GM21576 (cell line): ENCODE results near the gene MEF2C.

Experiments
- ATAC-seq: cut with Tn5 transposase; IDR thresholded peaks from one replicate; pipeline ENCODE4 v1.9.1; 2021; ENCODE audit warnings: mild to moderate bottlenecking, moderate library complexity; ENCODE audit not compliant: unreplicated experiment

Gene MEF2C

DNA sequence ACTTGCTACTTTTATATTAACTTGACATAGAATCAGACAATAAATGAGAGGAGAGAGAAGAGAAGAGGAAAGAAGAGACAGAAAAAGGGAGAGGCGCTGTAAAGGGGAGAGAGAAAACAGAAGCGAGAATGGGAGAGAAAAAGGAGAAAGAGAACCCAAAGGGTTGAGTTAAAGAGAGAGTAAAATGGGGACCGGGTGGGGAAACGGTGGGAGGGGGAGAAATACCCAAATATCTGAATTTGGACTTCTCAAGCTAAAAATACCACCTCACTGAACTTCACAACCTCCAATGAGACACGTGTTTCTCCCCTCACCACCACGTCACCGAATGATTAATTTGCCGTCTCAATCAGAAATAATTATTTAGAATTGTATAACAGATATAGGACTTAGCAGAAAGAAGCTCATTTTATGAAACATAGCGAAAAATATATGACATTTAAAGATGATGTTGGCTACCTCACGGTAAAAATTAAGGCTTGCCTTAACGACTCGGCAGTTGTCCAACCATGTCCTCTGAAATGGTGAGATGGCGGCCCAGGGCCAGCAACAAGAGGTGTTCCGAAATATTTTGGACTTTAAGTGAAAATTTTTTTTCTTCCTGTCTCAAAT is 204.1 kb downstream of the MEF2C start:
- no peak for ATAC-seq

DNA sequence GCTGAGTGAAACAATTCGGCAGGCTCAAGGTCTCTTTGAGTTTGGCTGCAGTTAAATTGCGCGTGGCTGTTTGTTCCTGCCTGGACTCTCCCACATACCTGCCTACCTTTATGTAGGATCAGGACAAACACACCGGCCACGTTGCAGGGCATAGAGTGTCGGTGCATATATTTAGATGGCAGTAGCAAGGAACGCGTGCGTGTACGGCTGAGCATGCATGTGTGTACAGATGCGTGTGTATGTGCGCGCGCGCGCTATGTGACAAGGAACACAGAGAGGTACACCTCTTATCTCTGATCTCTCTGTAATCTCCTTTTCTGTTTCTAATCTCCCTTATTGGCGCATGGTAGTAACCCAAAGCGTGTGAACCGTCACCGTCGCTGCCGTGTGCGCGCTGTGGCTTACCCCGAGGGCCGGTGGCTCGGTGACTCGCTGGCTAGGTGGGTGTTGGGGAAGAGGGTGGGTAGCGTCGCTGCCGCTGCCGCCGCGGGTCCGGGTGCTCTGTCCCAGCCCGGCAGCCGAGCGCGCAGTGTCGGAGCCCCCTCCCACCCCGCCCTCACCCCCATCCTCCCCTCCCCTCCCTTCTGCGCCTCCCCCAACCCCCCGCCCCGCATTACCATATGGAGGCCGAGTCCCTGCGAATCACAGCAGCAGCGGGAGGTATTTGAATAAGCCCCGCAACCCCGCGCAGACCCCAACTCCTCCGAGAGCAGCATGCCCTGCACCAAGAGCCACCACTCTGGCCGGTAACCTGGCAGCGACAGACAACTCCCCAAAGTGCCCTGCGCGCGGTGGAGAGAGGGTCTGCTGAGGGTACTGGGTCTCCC is 204.8 kb downstream of the MEF2C start:
- no peak for ATAC-seq

DNA sequence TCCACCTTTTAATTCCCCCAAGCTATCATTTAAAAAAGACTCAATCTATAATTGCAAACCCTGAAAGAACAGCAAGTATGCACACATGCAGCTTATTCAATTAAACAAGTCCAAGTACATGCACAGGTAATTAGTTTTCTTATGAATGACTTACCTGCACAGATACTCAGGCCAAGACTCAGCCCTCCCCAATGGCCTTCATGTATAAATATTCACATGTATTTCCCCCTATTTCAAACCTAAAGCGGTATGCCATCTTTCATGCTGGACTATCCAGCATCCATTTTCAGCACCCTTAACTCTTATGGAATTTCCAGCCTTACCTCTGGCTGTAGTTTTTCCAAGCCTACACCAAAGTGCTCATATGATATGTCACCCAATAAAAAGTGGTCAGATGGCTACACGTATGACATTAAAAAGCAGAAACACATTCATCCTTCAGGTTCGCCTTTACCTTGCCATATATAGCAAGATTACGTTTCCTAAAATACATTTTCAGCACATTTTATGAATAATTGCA is 205.5 kb downstream of the MEF2C start:
- no peak for ATAC-seq

DNA sequence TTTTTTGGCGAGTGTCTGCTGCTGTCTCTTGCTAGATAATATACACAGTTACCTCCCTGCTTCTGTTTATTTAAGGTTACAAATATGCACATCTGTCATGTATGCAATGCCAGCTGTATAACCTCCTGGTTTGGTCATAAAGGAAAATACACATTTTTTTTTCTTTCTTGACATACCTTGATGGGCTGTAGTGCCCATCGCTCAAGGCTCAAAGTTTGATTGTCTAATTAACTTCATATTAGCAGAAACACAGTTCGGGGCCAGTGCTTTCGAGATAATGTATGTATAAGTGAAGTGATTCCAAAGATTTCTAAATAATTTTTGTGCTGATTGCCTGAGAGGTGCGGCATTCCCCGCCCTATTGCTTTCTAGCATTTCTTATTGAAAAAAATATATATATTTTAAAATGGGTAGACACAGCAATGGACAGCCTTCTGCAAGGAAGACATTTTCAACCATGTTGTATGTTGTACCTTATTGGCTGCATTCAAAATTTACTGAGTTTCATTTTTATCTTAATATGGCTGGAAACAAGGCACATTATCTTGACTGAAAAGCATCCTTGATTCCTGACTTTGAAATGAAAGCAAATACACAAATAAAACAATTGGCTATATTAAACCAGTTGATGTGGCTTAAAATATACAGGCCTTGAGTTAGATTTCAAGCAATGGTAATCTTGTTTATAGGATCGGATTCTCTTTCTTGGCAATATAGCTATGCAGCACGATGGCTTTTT is 206.2 kb downstream of the MEF2C start:
- ATAC-seq: no peak

DNA sequence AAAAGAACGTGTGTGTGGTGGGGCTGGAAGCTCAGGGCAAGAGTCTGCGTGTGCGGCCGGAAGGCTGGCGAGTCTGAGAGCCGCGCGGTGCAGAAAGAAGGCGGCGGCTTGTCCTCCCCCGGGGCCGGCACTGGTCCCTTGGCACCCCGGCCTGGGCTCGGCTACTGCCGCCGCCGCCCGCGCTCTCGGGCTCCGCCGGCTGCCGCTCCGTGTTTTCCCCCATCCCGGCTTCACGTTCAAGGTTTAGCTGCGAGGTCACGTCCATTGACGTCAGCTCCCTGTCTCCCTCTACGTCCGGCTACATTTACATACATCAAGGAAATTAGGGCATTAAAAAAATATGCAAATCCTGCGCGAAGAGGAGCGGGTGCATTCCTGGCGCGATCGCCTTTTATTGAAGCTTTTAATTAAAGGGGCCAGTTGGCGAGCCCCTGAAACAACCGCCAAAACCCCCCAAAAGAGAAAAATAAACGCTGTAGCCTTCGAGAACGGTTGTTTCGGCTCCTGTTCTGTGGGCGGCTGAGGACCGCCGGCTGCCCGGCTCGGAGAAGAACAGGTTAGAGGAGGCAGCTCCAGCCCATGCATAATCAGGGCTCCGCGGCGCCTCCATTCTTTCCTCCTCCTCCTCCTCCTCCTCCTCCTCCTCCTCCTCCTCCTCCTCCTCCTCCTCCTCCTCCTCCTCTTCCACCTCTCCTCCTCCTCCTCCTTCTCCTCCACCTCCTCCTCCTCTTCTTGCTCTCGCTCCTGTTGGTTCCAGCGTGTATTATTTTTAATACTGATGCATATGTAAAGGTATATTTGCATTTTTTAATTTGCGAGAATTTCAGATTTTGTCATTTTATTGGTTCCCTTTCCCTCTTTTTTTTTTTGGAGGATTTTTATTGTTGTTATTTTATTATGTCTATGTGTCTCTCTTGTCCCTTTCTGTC is 207.0 kb downstream of the MEF2C start:
- ATAC-seq: peak; percentile 33

DNA sequence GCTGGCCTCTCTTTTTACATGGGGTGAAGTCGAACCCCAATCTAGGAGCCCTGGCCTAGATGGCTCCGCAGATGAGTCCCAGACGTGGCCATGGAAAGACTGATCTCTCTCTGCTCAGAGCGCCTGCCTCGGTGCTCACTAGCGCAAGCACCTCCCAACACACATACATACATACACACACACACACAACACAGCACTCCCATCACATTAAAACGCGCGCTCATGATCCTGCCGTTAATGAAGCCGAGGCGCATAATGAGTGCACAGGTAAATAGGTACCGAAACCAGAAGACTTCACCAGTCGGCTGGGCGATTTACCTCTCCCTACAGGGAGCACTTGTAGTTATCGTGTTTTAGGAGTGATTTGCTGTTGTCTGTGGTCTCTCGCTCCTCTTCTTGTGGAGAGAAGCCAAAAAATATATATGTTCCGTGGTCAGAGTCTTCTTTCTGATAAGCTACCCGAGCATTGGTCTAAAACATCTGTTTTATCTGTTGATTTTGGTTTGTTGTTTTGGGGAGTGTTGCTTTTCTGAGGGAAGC is 207.7 kb downstream of the MEF2C start:
- ATAC-seq: peak; percentile 17

DNA sequence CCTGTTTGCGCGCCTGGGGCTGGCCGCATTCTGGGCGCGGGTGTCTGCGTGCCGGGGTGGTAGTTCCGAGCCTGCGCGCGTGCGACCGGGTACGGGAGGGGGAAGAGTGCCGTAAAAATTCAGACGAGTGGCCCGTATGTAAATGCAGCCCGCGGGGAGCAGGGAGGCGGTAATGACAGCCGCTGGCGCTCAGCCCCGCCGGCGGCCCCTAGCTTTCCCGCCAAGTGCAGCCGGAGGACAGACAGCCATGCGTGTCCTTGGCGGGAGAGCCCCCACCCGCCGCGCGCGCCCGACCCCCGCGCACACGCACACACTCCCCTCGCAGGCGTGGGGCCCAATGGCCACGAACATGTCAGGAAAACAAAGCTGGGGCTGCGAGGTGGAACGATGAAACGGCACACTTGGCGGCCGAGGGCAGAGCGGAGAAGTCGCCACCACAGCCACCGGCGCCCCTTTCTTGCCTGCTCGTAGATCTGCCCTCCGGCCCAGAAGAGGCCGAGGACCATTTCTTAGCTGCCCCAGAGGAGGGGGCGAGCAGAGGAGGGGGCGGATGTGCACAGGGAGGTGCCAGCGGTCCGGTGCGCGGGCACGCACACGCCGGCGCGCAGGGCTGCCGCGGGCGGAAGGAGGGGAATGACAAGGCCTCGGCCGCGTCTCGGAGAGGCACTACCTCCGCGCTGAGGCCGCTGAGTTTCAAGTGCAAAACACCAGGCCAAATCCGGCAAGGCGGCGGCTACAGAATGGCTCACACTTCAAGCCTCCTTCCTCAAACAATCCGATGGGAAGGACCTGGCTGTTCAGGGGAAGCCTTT is 208.4 kb downstream of the MEF2C start:
- ATAC-seq: peak; percentile 64

DNA sequence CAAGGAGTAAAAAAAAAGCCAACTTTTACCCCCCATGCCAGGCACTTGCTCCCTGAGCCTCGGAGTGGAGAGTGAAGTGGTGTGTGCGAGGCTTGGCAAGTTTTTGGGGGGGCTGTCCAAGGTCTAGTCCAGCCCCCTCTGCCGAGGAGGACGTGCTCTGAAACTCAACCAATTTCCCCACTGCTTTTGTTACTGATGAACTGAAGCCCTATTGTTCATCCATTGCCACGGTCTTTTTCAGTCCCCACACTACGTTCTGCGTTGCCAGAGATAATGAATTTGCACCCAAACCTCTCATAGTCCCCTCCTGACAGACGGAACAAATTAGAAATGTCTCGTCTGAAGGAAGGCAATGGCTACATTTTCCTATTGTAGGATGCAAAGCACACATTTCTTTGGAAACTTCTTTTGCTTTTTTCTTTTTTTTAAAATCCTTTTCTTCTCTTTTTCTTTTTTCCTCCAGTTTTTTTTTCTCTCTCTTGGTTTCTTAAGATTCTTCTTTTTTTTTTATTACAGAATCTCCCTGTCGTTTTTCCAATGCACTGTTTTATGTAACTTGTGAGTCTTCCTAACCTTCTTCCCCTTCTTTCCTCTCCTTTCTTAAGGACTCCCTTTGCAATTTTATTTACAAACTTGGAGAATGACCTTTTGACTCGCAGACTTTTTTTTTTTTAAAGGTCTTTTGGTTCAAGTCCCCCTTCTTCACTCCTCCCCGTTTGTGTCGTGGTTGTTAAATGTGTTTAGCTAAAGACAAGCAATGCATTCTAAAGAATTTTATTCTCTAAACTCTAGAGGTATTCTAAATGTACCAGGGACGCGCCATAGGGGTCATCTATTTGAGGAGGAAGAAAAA is 209.5 kb downstream of the MEF2C start:
- no peak for ATAC-seq

DNA sequence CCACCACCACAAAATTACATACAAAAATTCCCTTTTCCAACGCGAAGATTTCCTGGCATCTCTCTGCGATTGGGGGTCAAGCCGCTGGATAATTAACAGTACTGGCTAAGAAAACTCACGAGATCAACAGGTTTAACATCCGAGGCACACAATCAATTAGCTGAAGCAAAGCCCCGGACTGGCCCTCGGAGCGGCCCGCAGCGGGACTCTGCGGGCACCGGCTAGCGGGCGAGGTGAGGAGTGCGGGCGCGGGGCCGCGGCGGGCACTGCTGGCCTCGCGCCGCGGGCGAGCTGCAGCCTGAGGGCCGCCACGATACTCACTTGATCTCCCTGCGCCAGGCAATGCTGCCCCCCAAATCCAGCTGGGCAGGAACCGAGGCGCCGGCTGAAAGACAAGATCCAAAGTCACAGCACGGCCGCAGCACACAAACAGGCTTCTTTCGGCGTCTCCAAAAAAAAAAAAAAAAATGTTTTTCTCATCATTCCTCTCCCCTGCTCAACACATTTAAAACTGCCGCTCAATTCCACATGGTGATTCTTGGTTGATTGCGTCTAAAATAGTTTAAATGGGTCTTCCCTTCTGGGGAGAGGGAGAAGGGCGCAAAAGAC is 210.2 kb downstream of the MEF2C start:
- ATAC-seq: no peak

DNA sequence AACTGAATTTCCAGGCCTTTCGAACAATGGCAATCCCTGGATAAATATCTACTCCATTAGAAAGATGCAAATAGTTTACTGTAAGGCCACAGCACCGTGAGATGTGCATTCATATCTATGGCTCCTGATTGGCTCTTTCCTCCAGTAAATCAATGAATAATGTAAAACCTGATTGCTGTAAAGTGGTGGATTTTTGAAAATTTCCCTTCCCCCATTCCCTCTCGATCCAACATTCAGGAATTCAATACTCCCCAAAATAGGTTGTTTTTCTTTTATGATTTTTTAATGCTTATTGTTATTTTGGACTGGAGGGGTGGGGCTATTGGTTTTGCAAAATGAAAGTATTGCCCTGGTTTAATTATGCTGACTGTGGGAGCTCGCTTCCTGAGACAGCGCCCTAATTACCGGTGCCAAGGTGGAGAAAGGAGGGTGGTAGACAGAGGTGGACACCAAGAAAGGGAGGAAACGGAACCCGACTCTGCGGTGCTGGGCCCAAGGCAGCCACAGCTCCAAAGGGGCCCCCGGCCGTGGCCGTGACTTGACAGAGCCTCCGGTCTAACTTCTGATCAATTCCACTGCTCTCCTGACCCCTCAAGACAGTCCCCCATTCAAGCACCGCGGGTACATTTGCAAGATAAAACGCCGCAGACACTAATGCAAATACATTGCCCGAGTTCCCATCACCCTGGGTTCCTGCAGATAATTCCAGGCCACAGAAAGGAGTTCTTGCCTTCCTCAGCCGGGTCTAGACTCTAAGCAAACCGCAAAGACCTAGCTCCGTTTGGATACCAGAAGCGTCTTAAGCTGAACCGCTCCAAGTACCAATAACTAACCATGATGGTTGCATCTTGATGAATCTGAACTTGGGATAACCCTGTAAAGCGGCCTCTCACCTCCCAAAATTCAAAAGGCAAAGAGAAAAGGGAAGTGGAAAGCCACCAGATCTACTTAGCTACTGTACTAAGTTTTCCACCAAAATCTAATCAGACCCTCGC is 211.2 kb downstream of the MEF2C start:
- no peak for ATAC-seq

DNA sequence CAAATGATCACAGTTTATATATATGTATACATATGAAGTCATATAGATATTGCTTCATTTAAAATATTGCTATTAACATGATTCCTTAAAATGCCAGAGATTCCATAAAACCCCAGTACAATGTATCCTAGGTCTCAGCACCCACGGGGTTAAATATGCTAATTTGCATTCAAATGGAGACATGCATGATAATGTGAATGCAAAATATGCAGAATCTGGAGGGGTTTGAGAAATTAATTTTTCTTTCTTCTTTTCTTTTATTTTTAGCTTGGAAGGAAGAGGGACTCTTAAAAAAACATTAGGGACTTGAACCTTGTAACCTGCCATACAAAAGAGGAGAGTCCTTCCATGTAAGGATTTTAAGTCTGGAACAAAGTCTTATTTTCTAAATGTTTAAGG is 211.9 kb downstream of the MEF2C start:
- ATAC-seq: no peak

DNA sequence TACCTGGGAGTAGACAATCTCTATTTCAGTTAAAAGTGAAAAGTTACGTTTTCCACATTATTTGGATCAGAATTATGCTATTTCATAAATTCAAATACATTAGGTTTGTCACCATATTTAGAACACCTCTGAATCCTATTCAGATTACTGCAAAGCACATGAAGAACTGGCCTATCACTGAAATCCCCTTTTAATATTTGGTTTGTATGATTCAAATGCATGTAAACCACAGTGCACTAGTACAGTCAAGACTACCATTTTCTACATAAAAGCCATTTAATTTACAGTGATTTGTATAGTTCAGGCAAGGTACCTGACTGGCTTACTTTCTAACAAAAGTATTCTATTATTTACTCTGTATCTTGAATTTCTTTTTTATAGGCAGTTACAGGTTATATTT is 212.5 kb downstream of the MEF2C start:
- no peak for ATAC-seq

DNA sequence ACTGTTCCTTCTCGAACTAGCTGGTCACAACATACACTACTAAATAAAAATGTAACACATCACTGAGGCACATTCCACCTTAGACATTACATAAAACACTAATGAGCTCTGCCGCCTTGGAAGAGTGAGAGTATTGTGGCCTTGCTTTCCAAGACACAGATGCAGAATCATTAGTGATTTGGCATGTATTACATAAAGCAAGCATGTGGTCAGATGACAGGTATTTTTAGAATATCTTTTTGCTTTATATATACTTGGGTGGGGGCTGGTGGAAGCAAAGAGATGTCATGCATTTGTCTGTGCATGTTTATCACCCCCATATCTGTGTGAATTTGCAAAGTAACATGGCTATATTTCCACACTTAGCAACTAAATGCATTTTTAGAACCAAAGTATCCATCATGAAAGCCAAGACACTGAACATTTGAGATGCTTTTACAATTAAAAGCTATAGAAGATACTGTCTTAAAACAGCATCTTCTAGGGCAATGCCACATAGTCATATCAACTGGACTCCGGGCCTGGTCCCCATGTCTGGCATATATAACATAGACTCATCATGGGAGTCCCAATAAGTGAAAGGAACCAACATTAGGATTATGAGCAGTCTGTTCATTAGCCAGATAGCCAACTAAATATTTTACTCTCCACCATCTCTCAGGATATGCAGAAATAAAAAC is 213.5 kb downstream of the MEF2C start:
- ATAC-seq: no peak

DNA sequence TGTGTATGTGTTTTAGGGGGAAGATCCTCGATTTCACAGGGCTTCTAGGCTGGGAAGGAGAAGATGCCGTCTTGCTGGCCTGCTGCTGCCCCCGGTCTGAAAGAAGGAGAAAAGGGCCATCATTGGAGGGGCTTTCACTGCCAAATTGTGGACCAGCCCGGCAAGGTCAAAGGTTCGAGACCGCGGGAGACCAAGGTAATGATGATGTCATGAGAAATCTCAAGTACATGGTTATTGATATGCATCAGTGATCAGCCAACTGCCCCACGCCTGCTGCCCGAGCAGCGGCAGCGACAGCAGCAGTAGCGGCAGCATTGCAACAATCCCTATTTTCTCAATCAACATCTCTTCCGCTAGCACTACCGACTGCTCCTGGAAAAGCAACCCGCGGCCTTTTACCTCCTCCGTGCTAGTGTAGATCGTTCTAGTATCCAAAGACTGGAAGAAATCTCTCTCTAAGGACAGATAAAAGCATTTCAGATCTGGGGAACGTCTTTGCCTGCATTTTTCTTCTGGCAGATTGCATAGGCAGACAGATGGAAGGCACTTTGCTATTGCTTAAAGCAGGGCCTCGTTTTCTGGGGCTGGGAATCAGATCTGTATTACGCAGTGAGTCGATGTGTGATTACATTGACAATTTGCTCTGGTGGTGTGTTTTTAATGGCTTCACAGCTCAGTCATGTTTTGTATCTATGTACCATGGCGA is 215.3 kb downstream of the MEF2C start:
- ATAC-seq: no peak
